H9 (cell line): ENCODE measurements around the gene HOATZ. TPM values are rescaled to one million over a fixed set of nuclear protein-coding genes. Genes with fewer than 3 reads are reported as not detected.

Source experiments
- DNase-seq: peaks from one replicate; pipeline ENCODE4 v3.0.0-alpha.2; 2017
- H2AFZ ChIP-seq: one replicate; pipeline ENCODE4 v1.6.1; 2013; ENCODE audit warnings: mild to moderate bottlenecking, low read length, control low read depth, moderate library complexity
- H2AK5ac ChIP-seq: 2 replicates; pipeline ENCODE4 v1.6.1; 2013; ENCODE audit warnings: low read length, control low read depth, mixed read lengths; ENCODE audit not compliant: insufficient read length
- H2BK120ac ChIP-seq: one replicate; pipeline ENCODE4 v1.6.1; 2013; ENCODE audit warnings: low read depth, mild to moderate bottlenecking, low read length, control low read depth, inconsistent platforms; ENCODE audit not compliant: poor library complexity, severe bottlenecking
- H2BK12ac ChIP-seq: 2 replicates; pipeline ENCODE4 v1.6.1; 2013; ENCODE audit warnings: low read length, control low read depth, mixed read lengths, low read depth; ENCODE audit not compliant: insufficient read length
- H2BK15ac ChIP-seq: 2 replicates; pipeline ENCODE4 v1.6.1; 2013; ENCODE audit warnings: low read depth, low read length, control low read depth
- H2BK20ac ChIP-seq: one replicate; pipeline ENCODE4 v1.6.1; 2013; ENCODE audit warnings: low read depth, mild to moderate bottlenecking, low read length, control low read depth, inconsistent platforms; ENCODE audit not compliant: poor library complexity, severe bottlenecking
- H2BK5ac ChIP-seq: 2 replicates; pipeline ENCODE4 v1.6.1; 2013; ENCODE audit warnings: low read length, control low read depth, mixed read lengths; ENCODE audit not compliant: insufficient read length
- H3K14ac ChIP-seq: 2 replicates; pipeline ENCODE4 v1.6.1; 2013; ENCODE audit warnings: low read length, control low read depth; ENCODE audit not compliant: insufficient read depth
- H3K18ac ChIP-seq: 2 replicates; pipeline ENCODE4 v1.6.1; 2013; ENCODE audit warnings: low read depth, mild to moderate bottlenecking, mixed read lengths, low read length, control low read depth; ENCODE audit not compliant: insufficient read length
- H3K23ac ChIP-seq: 2 replicates; pipeline ENCODE4 v1.6.1; 2013; ENCODE audit warnings: low read length, control low read depth, mixed read lengths, low read depth; ENCODE audit not compliant: insufficient read length
- H3K23me2 ChIP-seq: 2 replicates; pipeline ENCODE4 v1.6.1; 2013; ENCODE audit warnings: low read depth, mild to moderate bottlenecking, mixed read lengths, low read length, control low read depth; ENCODE audit not compliant: insufficient read length, poor library complexity, severe bottlenecking
- H3K27ac ChIP-seq: 2 replicates; pipeline ENCODE4 v1.5.1; 2013; ENCODE audit warnings: low read length, control low read depth, mixed read lengths, low read depth; ENCODE audit not compliant: insufficient read length
- H3K27me3 ChIP-seq: 2 replicates; pipeline ENCODE4 v1.6.1; 2013; ENCODE audit warnings: low read length, control low read depth, inconsistent platforms; ENCODE audit not compliant: insufficient read depth
- H3K4ac ChIP-seq: 2 replicates; pipeline ENCODE4 v1.6.1; 2013; ENCODE audit warnings: low read depth, mild to moderate bottlenecking, control low read depth, inconsistent platforms, low read length, moderate library complexity
- H3K4me1 ChIP-seq: 2 replicates; pipeline ENCODE4 v1.6.1; 2013; ENCODE audit warnings: low read length, control low read depth, inconsistent platforms; ENCODE audit not compliant: insufficient read depth
- H3K4me2 ChIP-seq: 2 replicates; pipeline ENCODE4 v1.6.1; 2013; ENCODE audit warnings: low read length, control low read depth, mixed read lengths; ENCODE audit not compliant: insufficient read length, insufficient read depth
- H3K56ac ChIP-seq: 2 replicates; pipeline ENCODE4 v1.6.1; 2013; ENCODE audit warnings: low read depth, mild to moderate bottlenecking, mixed read lengths, low read length, control low read depth; ENCODE audit not compliant: insufficient read length
- H3K79me1 ChIP-seq: 2 replicates; pipeline ENCODE4 v1.6.1; 2013; ENCODE audit warnings: low read depth, mild to moderate bottlenecking, moderate library complexity, low read length, control low read depth, inconsistent platforms; ENCODE audit not compliant: insufficient read depth, poor library complexity, severe bottlenecking
- H3K79me2 ChIP-seq: 2 replicates; pipeline ENCODE4 v1.6.1; 2013; ENCODE audit warnings: low read length, control low read depth, inconsistent platforms; ENCODE audit not compliant: insufficient read depth
- H3K9ac ChIP-seq: 2 replicates; pipeline ENCODE4 v1.6.1; 2013; ENCODE audit warnings: low read length, control low read depth, mixed read lengths; ENCODE audit not compliant: insufficient read length; ENCODE audit errors: extremely low read depth
- H3K9me3 ChIP-seq: one replicate; pipeline ENCODE4 v1.6.1; 2013; ENCODE audit warnings: low read depth, low read length, inconsistent platforms; ENCODE audit not compliant: control insufficient read depth
- H3T11ph ChIP-seq: one replicate; pipeline ENCODE4 v1.6.1; 2013; ENCODE audit warnings: mild to moderate bottlenecking, low read length, control low read depth, inconsistent platforms
- H4K20me1 ChIP-seq: one replicate; pipeline ENCODE4 v1.6.1; 2013; ENCODE audit not compliant: control insufficient read depth, insufficient read length, insufficient read depth
- H4K5ac ChIP-seq: 2 replicates; pipeline ENCODE4 v1.6.1; 2013; ENCODE audit warnings: low read depth, mild to moderate bottlenecking, mixed read lengths, low read length, control low read depth; ENCODE audit not compliant: insufficient read length
- H4K8ac ChIP-seq: replicated peaks from 2 replicates; pipeline ENCODE4 v1.6.1; 2013; ENCODE audit warnings: low read length, control low read depth, mixed read lengths, low read depth; ENCODE audit not compliant: insufficient read length
- H4K91ac ChIP-seq: 2 replicates; pipeline ENCODE4 v1.6.1; 2013; ENCODE audit warnings: low read depth, mild to moderate bottlenecking, moderate library complexity, mixed read lengths, low read length, control low read depth; ENCODE audit not compliant: insufficient read length
- H3K27ac Mint-ChIP-seq, 3 experiments: 2 replicates in 2 of 3; 3 replicates in 1 of 3; pipeline ENCODE4 v1.8.0; 2020 to 2021; ENCODE audit warnings: mixed read lengths in 3 of 3, mild to moderate bottlenecking in 1 of 3, moderate library complexity in 1 of 3
- H3K27me3 Mint-ChIP-seq: 2 replicates; pipeline ENCODE4 v1.8.0; 2021; ENCODE audit warnings: low read depth, mild to moderate bottlenecking, moderate library complexity, mixed read lengths
- H3K36me3 Mint-ChIP-seq, 3 experiments: 2 replicates in 2 of 3; 3 replicates in 1 of 3; pipeline ENCODE4 v1.8.0; 2020 to 2021; ENCODE audit warnings: low read depth in 3 of 3, mixed read lengths in 3 of 3; ENCODE audit not compliant: insufficient read depth in 1 of 3
- H3K4me1 Mint-ChIP-seq, 2 experiments: 2 replicates each; pipeline ENCODE4 v1.8.0; 2020; ENCODE audit warnings: mixed read lengths in 2 of 2
- H3K4me3 Mint-ChIP-seq, 2 experiments: 2 replicates in 1 of 2; 3 replicates in 1 of 2; pipeline ENCODE4 v1.8.0; 2020 to 2021; ENCODE audit warnings: mild to moderate bottlenecking in 2 of 2, mixed read lengths in 2 of 2, moderate library complexity in 1 of 2
- H3K9me3 Mint-ChIP-seq, 2 experiments: 2 replicates in 1 of 2; 3 replicates in 1 of 2; pipeline ENCODE4 v1.8.0; 2020; ENCODE audit warnings: mild to moderate bottlenecking in 2 of 2, mixed read lengths in 2 of 2, moderate library complexity in 1 of 2
- CTCF ChIP-seq: fragments of 200-600 bp; sonication (generic); conservative IDR thresholded peaks from 3 replicates; pipeline ENCODE4 v1.8.0; 2021; ENCODE audit warnings: antibody characterized with exemption, mild to moderate bottlenecking
- WGBS: extraction: QIAGEN DNeasy Blood & Tissue Kit; methylation state at CpG from one replicate; pipeline ENCODE4 v1.1.7; 2013; ENCODE audit warnings: missing lambda C conversion rate, low lambda C conversion rate, mixed read lengths; ENCODE audit not compliant: insufficient read length; ENCODE audit errors: extremely low coverage; 5-methylcytosine and 5-hydroxymethylcytosine counted together
- total RNA-seq: library from RNA; stranded (reverse); gene quantifications from 2 replicates; pipeline ENCODE4 v1.2.1, GENCODE V29; 2021

HOATZ gene
- total RNA-seq, 1 experiment from 2014 or later, result not detected

DNA sequence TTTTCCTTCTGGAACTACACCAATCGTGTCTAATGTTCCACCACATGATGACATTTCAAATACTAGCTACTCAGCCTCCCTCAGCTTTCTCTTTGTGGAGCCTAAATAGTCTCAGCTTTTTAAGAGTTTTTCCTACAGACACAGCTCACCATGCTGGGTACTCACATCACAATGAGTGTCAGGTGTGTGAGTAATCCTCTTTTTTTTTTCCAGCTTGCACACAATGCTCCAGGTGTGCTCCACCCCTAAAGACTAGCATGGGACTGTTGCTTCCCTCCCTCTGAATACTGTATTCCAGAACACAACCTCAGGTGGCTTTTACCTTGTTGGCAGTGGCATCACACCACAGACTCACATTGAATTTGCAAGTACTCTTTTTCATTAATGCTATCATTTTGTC, 14.1 kb upstream of the HOATZ start:
- H2AFZ ChIP-seq, result no peak overlapping the region
- peaks cover 8% of the 10 kb centered on the region for H3K27me3 Mint-ChIP-seq

More for the DNA sequence above, 14.1 kb upstream of the HOATZ start:
- Histone ChIP-seq H2BK5ac (no peak overlapping the region), H2BK20ac (no peak overlapping the region), H3K4ac (no peak overlapping the region), H2AK5ac (no peak overlapping the region), H3K79me1 (no peaks in the 10 kb centered on the region), H2BK15ac (no peak overlapping the region), H3K27me3 (no peaks in the 10 kb centered on the region), H3K14ac (no peak overlapping the region), H3K9me3 (no peaks in the 10 kb centered on the region), H4K91ac (no peak overlapping the region), H2BK120ac (no peak overlapping the region), H4K5ac (no peak overlapping the region), H3K18ac (no peak overlapping the region), H3K4me2 (no peak overlapping the region), H4K8ac (no peak overlapping the region), H3K79me2 (no peaks in the 10 kb centered on the region), H3K27ac (no peak overlapping the region), H3K9ac (no peak overlapping the region), H3K56ac (no peak overlapping the region), H4K20me1 (no peaks in the 10 kb centered on the region), H2BK12ac (no peak overlapping the region), H3T11ph (no peak overlapping the region), H3K23ac (no peak overlapping the region), H3K4me1 (no peaks in the 10 kb centered on the region; the same call in 1 of the 2 replicates), H3K23me2 (no peaks in the 10 kb centered on the region)
- Mint-ChIP-seq H3K27ac (peak overlapping the region in 1 of 3 experiments; percentile 38; a peak in 1 of 7 replicates), H3K36me3 (no peaks in the 10 kb centered on the region), H3K4me1 (peaks cover 16 to 19% of the 10 kb centered on the region in 2 experiments), H3K9me3 (no peaks in the 10 kb centered on the region; a peak in 1 of 5 replicates), H3K4me3 (no peak overlapping the region)
- no peak for DNase-seq
- WGBS, result no CpG with 5 or more reads among the region's 1 CpG
- no peak for TF ChIP-seq CTCF
